Osteocyte (in vitro differentiated cells): ENCODE data around the gene TNFSF11. TPM values are rescaled to one million over a fixed set of nuclear protein-coding genes. Genes with fewer than 3 reads are reported as not detected.
A peak's percentile ranks its signal among the peaks of the same experiment; 100 is the strongest.

Source experiments
- DNase-seq: peaks from one replicate; pipeline ENCODE4 v3.0.0; 2021; ENCODE audit warnings: mixed read lengths; ENCODE audit not compliant: unreplicated experiment; ENCODE audit errors: extremely low spot score
- H3K27ac Mint-ChIP-seq: one replicate; pipeline ENCODE4 v1.8.0; 2021; ENCODE audit warnings: mild to moderate bottlenecking, mixed read lengths; ENCODE audit not compliant: unreplicated experiment
- H3K27me3 Mint-ChIP-seq: one replicate; pipeline ENCODE4 v1.8.0; 2021; ENCODE audit warnings: mixed read lengths; ENCODE audit not compliant: unreplicated experiment
- H3K36me3 Mint-ChIP-seq: one replicate; pipeline ENCODE4 v1.8.0; 2021; ENCODE audit warnings: mixed read lengths; ENCODE audit not compliant: unreplicated experiment
- H3K4me1 Mint-ChIP-seq: one replicate; pipeline ENCODE4 v1.8.0; 2021; ENCODE audit warnings: mixed read lengths; ENCODE audit not compliant: unreplicated experiment
- H3K4me3 Mint-ChIP-seq: one replicate; pipeline ENCODE4 v1.8.0; 2021; ENCODE audit warnings: mild to moderate bottlenecking, moderate library complexity, mixed read lengths; ENCODE audit not compliant: unreplicated experiment
- H3K9me3 Mint-ChIP-seq: one replicate; pipeline ENCODE4 v1.8.0; 2021; ENCODE audit warnings: mixed read lengths; ENCODE audit not compliant: unreplicated experiment
- total RNA-seq: library from RNA; stranded (reverse); gene quantifications from 2 replicates; pipeline ENCODE4 v1.2.1, GENCODE V29; 2021
- TF ChIP-seq, protein P1 (sequence below): fragments of 200-600 bp; sonication (generic); IDR thresholded peaks from 2 replicates; pipeline ENCODE4 v1.5.0; 2021; ENCODE audit warnings: antibody characterized with exemption, mild to moderate bottlenecking, moderate library complexity

TNFSF11 gene
- total RNA-seq, 1 donor from 2014 or later, result not detected

DNA sequence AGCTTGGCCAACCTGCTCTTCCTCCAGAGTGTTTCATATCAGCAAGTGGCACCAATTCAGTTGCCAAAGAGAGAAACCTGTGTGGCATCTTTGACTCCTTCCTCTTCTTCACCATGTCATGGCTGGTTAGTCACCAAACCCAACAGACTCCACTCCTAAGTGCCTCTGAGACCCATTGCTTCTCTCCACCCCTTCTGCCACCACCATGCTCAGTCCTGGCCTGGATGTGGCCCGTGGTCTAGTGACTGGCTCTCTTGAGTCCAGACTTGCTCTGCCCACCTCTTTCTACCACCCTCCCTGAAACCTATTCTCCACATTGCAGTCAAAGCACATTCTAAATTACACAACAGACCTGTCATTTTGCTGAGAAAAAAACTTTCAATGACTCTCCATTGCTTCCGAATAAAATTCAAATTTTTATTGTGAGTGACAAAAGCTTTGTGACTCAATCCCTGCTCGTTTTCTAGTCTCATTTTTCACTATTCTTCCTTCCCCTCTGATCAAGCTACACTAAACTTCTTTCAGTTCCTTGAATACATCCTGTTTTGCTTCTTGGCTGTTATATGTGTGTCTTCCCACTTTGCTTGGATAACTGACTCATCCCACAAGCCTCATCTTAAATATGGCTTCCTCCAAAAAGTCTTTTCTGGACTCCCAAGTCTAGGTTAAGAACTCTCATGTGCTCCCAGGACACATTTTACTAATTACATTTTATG, 12.0 kb upstream of the TNFSF11 start:
- TF ChIP-seq, protein P1, sequence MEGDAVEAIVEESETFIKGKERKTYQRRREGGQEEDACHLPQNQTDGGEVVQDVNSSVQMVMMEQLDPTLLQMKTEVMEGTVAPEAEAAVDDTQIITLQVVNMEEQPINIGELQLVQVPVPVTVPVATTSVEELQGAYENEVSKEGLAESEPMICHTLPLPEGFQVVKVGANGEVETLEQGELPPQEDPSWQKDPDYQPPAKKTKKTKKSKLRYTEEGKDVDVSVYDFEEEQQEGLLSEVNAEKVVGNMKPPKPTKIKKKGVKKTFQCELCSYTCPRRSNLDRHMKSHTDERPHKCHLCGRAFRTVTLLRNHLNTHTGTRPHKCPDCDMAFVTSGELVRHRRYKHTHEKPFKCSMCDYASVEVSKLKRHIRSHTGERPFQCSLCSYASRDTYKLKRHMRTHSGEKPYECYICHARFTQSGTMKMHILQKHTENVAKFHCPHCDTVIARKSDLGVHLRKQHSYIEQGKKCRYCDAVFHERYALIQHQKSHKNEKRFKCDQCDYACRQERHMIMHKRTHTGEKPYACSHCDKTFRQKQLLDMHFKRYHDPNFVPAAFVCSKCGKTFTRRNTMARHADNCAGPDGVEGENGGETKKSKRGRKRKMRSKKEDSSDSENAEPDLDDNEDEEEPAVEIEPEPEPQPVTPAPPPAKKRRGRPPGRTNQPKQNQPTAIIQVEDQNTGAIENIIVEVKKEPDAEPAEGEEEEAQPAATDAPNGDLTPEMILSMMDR, result no peak
- H3K27me3 Mint-ChIP-seq, result peaks cover 6% of the 10 kb centered on the region
- peaks cover 10% of the 10 kb centered on the region for H3K4me1 Mint-ChIP-seq
- H3K36me3 Mint-ChIP-seq, result no peaks in the 10 kb centered on the region
- H3K4me3 Mint-ChIP-seq, result no peak overlapping the region
- peaks cover 5% of the 10 kb centered on the region for H3K9me3 Mint-ChIP-seq
- peak overlapping the region; percentile 21 for H3K27ac Mint-ChIP-seq
- DNase-seq, result no peak

DNA sequence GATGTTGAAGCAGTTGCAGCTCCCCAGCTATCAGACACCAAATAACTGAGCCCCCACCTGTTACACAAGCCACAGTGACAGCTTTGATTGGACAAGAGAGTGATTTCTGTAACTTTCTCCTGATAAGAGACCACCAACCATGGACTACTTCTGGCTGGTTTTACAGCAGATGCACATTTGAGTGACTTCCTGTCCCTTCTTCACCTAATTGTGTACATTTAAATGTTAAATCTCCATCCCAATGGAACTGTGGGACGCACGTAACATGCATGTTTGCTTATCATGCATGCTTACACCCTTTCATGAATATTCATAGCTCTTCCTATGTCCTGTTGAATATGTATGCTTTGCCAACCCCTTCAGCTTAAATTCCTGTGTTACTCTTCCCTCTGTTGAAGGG, 6.0 kb upstream of the TNFSF11 start:
- no peak for DNase-seq
- TF ChIP-seq, protein P1, result no peak
- Mint-ChIP-seq H3K9me3 (peaks cover 18% of the 10 kb centered on the region), H3K36me3 (peaks cover 8% of the 10 kb centered on the region), H3K27ac (no peak overlapping the region), H3K4me1 (no peaks in the 10 kb centered on the region), H3K4me3 (no peak overlapping the region), H3K27me3 (peaks cover 33% of the 10 kb centered on the region)

DNA sequence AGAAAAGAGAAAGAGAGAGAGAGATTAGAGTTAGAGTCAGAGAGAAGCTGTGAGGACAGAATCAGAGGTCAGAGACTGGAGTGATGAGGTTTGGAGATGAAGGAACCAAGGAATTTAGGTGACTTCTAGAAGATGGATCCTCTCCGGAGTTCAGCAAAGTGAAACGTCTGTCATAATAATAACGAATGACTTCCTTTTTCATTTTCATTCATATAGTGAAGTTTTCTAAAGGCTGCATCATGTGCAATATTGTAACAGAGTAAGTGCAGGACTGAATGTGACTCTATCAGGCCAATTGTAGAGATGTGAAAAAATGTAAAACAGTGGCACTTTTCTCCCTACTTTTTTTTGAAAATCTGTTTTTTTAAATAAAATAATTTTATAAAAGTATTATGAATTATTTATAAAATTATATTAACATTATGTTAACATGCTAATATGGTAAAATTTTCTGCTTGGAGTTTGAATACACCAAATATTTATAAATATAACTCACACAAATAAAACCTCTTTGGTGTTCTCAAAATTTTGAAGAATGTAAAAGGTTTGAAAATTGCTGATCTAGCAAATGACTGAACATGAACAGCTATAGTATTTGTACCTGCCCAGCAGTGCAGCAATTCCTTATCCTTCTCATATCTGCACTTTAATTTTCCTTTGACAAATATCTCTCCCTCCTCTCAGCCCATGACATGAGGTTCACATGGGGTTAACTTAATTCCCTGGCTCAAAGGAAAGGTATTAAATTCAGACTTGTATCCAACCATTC, 4.2 kb upstream of the TNFSF11 start:
- H3K27ac Mint-ChIP-seq, result no peak overlapping the region
- TF ChIP-seq, protein P1, result no peak
- peaks cover 14% of the 10 kb centered on the region for H3K9me3 Mint-ChIP-seq
- peaks cover 5% of the 10 kb centered on the region for H3K4me1 Mint-ChIP-seq
- no peak for DNase-seq
- H3K36me3 Mint-ChIP-seq, result peaks cover 11% of the 10 kb centered on the region
- H3K4me3 Mint-ChIP-seq, result no peak overlapping the region
- H3K27me3 Mint-ChIP-seq, result peaks cover 41% of the 10 kb centered on the region

DNA sequence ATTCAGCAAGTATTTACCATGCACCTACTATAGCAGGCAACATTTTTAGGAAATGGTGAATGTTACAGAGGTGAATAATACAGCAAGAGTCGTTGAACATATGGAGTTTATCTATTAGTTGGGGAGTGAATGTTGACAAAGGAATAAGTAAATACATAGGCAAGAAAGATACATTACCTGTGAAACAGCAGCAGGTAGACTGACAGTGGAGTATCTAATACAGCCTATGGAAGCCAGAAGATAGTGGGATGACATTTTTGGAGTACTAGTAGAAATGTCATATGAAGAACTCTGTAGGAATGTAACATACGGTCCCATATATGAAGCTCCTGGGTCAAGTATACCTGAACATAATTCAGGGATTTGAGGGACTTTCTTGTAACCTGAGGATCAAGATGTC, 2.1 kb upstream of the TNFSF11 start:
- peaks cover 57% of the 10 kb centered on the region for H3K27me3 Mint-ChIP-seq
- H3K4me3 Mint-ChIP-seq, result no peak overlapping the region
- TF ChIP-seq, protein P1, result no peak
- no peak for DNase-seq
- peaks cover 11% of the 10 kb centered on the region for H3K36me3 Mint-ChIP-seq
- peaks cover 10% of the 10 kb centered on the region for H3K4me1 Mint-ChIP-seq
- H3K27ac Mint-ChIP-seq, result no peak overlapping the region
- H3K9me3 Mint-ChIP-seq, result peaks cover 13% of the 10 kb centered on the region
